Measurements from ENCODE around the gene MS4A5.

- TF ChIP-seq EZH2 (IDR thresholded peaks at IDR 0.05), result no peak
- TF ChIP-seq EZH2phosphoT487 (IDR thresholded peaks at IDR 0.05), result no peak
- TF ChIP-seq CTCF (IDR thresholded peaks at IDR 0.05), result no peak
Measured at GRCh38 chr11:60396799-60397198, 32.6 kb upstream of the MS4A5 start.
